ENCODE results near the gene RBM5.

RBM5 gene

DNA sequence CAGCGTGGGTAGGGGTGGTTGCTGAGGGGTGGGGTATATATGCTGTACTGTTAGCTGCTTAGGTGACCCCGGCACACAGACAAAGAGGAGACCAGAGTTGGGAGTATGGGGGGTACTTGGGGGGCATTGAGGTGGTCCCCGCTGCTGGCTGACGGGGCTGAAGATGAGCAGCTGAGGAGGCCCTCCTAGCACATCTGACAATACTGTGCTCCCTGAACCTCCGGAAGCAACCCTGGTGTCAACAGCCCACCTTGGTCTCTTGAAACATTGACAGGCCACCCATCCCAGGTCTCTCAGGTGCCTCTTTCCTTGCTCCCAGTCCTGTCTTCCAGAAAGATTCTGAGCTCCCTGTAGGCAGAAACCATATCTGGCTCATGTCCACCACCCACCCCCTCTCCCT lies 47.2 kb downstream of the RBM5 start:
- H3K27ac ChIP-seq = no peak overlapping the region
- TF ChIP-seq, protein P1, sequence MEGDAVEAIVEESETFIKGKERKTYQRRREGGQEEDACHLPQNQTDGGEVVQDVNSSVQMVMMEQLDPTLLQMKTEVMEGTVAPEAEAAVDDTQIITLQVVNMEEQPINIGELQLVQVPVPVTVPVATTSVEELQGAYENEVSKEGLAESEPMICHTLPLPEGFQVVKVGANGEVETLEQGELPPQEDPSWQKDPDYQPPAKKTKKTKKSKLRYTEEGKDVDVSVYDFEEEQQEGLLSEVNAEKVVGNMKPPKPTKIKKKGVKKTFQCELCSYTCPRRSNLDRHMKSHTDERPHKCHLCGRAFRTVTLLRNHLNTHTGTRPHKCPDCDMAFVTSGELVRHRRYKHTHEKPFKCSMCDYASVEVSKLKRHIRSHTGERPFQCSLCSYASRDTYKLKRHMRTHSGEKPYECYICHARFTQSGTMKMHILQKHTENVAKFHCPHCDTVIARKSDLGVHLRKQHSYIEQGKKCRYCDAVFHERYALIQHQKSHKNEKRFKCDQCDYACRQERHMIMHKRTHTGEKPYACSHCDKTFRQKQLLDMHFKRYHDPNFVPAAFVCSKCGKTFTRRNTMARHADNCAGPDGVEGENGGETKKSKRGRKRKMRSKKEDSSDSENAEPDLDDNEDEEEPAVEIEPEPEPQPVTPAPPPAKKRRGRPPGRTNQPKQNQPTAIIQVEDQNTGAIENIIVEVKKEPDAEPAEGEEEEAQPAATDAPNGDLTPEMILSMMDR (conservative IDR thresholded peaks at IDR 0.05) = no peak

DNA sequence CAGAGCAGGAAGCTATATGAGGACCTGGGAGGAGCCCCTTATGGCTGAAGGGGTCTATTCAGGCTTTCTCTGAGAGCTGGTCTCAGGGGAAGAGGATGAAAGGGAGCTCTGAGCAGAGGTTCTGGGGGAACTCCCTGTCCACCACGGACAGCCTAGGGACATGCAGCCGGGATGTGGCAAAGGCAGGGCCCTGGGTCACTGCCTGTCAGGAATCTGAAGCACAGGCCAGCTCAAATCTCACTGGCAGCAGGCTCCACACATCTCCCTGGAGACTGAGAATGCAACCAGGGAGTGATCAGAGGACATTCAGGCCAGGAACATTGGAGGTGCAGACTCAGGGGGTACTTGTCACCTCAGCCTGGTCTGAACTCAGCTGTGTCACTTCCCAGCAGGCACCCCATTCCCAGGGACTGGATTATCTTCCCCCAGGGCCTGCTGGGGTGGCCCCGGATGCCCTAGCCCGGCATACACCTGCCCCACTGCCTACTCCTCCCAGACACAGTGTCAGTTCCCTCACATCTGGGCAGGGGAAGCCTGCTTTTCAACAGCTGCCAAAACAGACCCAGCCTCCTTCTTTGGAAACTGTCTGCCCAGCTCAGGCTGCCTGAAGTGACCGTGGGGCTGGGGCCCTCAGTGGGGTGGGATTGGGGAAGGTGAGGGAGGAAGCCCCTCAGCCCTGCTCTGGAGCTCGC lies 48.1 kb downstream of the RBM5 start:
- TF ChIP-seq, protein P1 (conservative IDR thresholded peaks at IDR 0.05) = no peak
- H3K27ac ChIP-seq = peak overlapping the region; percentile 59; the same call in 1 of the 2 replicates

- peak overlapping the region; percentile 59; the same call in 1 of the 2 replicates for H3K27ac ChIP-seq
- TF ChIP-seq, protein P1 (conservative IDR thresholded peaks at IDR 0.05) = no peak
These were observed 48.8 kb downstream of the RBM5 start for GRCh38 chr3:50137531-50137930.

DNA sequence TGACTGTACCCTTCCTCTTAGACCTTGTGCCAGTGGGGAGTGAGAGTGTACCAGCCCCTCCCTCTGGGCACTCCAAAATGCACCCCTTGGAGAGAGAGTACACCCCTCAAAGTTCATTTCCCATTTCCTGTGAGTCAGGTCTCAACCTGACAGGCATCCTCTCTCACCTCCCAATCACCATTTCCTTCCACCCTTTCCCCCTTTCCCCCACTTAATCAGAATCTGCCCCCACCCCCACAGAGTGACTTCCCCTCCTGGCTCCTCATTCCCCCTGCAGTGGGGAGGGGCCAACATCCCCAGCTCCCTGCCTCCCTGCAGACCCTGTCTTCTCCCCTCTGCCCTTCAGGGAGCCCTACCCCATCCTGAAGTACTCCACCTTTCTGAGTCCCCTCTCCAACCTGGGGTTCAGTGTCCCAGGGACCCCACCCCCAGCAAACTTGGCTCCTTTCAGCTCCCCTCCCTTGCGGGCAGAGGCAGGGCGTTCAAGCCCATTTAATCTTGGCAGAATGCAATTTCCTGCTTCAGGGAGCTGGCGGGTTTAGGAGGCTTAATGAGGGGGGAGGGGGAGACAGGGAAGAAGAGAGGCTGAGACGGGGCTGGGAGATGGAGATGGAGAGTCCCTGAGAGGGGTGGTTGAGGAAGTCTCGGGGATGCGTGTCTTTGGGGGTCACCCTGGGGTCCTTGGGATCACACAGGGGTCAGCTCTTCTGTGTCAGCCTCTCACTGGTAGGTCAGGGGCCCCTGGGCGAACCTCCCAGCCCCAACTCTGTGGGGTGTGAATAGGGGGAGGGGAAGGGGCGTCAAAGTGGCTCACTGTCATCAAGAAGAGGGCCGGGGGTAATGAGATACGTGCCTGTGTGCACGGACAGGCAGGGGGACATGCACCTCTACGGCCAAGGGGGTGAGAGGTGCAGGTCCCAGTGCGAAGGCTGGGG lies 49.8 kb downstream of the RBM5 start:
- peak overlapping the region; percentile 59; the same call in 1 of the 2 replicates for H3K27ac ChIP-seq
- TF ChIP-seq, protein P1 (conservative IDR thresholded peaks at IDR 0.05) = no peak

GRCh38 chr3:50139308-50139707 lies 50.6 kb downstream of the RBM5 start:
- peak overlapping the region; percentile 59; the same call in 1 of the 2 replicates for H3K27ac ChIP-seq
- TF ChIP-seq, protein P1 (conservative IDR thresholded peaks at IDR 0.05) = no peak

GRCh38 chr3:50139718-50140423 lies 51.2 kb downstream of the RBM5 start:
- peak overlapping the region; percentile 59; the same call in 1 of the 2 replicates for H3K27ac ChIP-seq

More at GRCh38 chr3:50139718-50140423, 51.2 kb downstream of the RBM5 start:
- TF ChIP-seq, protein P1 (conservative IDR thresholded peaks at IDR 0.05) = no peak
